Natural killer cell (primary cell): ENCODE results near the gene HOXA1. TPM values are rescaled to one million over a fixed set of nuclear protein-coding genes. Genes with fewer than 3 reads are reported as not detected.

Experiments used
- ATAC-seq, 3 donors: fragments of 150-1000 bp in 2 of 3; fragments of 200-7000 bp in 1 of 3; cut with Tn5 transposase; 1 replicate in 1 of 3; 2 replicates in 2 of 3; pipeline ENCODE4 v1.10.0; 2021; ENCODE audit warnings: mild to moderate bottlenecking in 2 of 3, moderate library complexity in 2 of 3
- DNase-seq, 2 donors: peaks; one replicate each; pipeline versions ENCODE4 v3.0.0 to v3.0.0-alpha.2; 2013 to 2021; ENCODE audit warnings: mixed read lengths in 1 of 2
- H3K27ac ChIP-seq: one replicate; pipeline ENCODE4 v1.5.1; 2013; ENCODE audit warnings: mild to moderate bottlenecking, low read length
- H3K27me3 ChIP-seq: one replicate; pipeline ENCODE4 v1.6.1; 2013; ENCODE audit warnings: low read length; ENCODE audit not compliant: control insufficient read depth, insufficient read depth
- H3K36me3 ChIP-seq: one replicate; pipeline ENCODE4 v1.6.1; 2013; ENCODE audit warnings: low read length; ENCODE audit not compliant: control insufficient read depth, insufficient read depth
- H3K4me1 ChIP-seq: one replicate; pipeline ENCODE4 v1.6.1; 2013; ENCODE audit warnings: low read length; ENCODE audit not compliant: control insufficient read depth, insufficient read depth
- H3K4me3 ChIP-seq: one replicate; pipeline ENCODE4 v1.5.1; 2013; ENCODE audit warnings: low read length
- H3K9me3 ChIP-seq: one replicate; pipeline ENCODE4 v1.6.1; 2013; ENCODE audit warnings: low read length; ENCODE audit not compliant: control insufficient read depth, insufficient read depth
- H3K27ac Mint-ChIP-seq, 2 donors: one replicate each; pipeline ENCODE4 v1.8.0; 2022; ENCODE audit warnings: mild to moderate bottlenecking in 2 of 2, mixed read lengths in 2 of 2, moderate library complexity in 1 of 2
- H3K27me3 Mint-ChIP-seq, 2 donors: one replicate each; pipeline ENCODE4 v1.8.0; 2022; ENCODE audit warnings: low read depth in 2 of 2, mixed read lengths in 2 of 2
- H3K36me3 Mint-ChIP-seq: one replicate; pipeline ENCODE4 v1.8.0; 2022; ENCODE audit warnings: mixed read lengths
- H3K4me1 Mint-ChIP-seq, 2 donors: one replicate each; pipeline ENCODE4 v1.8.0; 2022; ENCODE audit warnings: mixed read lengths in 2 of 2
- H3K4me3 Mint-ChIP-seq: one replicate; pipeline ENCODE4 v1.8.0; 2022; ENCODE audit warnings: mild to moderate bottlenecking, moderate library complexity, mixed read lengths
- H3K9me3 Mint-ChIP-seq, 2 donors: one replicate each; pipeline ENCODE4 v1.8.0; 2022; ENCODE audit warnings: mixed read lengths in 2 of 2
- CTCF ChIP-seq: fragments of 200-600 bp; IDR thresholded peaks from one replicate; pipeline ENCODE4 v1.8.0; 2022; ENCODE audit warnings: antibody characterized with exemption
- WGBS: methylation state at CpG from one replicate; pipeline ENCODE4 v1.1.7; 2013; ENCODE audit warnings: missing lambda C conversion rate; ENCODE audit not compliant: insufficient coverage; 5-methylcytosine and 5-hydroxymethylcytosine counted together
- intact Hi-C: fragments of 100-400 bp; cut with micrococcal nuclease; formaldehyde crosslinking; loops from one replicate; pipeline ENCODE4 v1.14.2; 2022
- total RNA-seq, 4 donors: library from RNA; stranded (reverse); fragments of 120-200 nt in 1 of 4; gene quantifications; one replicate each; pipeline versions ENCODE4 v1.2.3 to v1.2.4, GENCODE V29; 2013 to 2022

HOXA1 gene
- total RNA-seq, 3 donors from 2014 or later (not counting 1 experiment from before 2014, with no cell fraction given), result 0.64 to 1.3 (median 1.1) TPM

GRCh38 chr7:27071622-27072390, 24.0 kb downstream of the HOXA1 start:
- Histone ChIP-seq H3K4me1 (no peaks in the 10 kb centered on the region), H3K4me3 (no peak overlapping the region), H3K27me3 (no peaks in the 10 kb centered on the region), H3K36me3 (no peaks in the 10 kb centered on the region), H3K9me3 (no peaks in the 10 kb centered on the region), H3K27ac (no peak overlapping the region)
- 82% methylated on average over 6 of the region's 6 CpGs for WGBS
- no peaks in the 10 kb centered on the region for H3K9me3 Mint-ChIP-seq
- ATAC-seq (peak in 1 of 3 donors; percentile 83), DNase-seq (no peak)
- no peak for TF ChIP-seq CTCF
- no peak overlapping the region for H3K27ac Mint-ChIP-seq
- H3K4me3 Mint-ChIP-seq, result no peak overlapping the region
- H3K27me3 Mint-ChIP-seq, result peaks cover 9 to 15% of the 10 kb centered on the region in 2 donors
- intact Hi-C loops, result no loop called here
- no peaks in the 10 kb centered on the region for H3K4me1 Mint-ChIP-seq
- H3K36me3 Mint-ChIP-seq, result no peaks in the 10 kb centered on the region

- no peak overlapping the region for H3K27ac ChIP-seq
- TF ChIP-seq CTCF, result no peak
- no peaks in the 10 kb centered on the region for H3K36me3 ChIP-seq
- no peak for DNase-seq
- H3K4me3 ChIP-seq, result no peak overlapping the region
- 92% methylated on average over 1 of the region's 1 CpG for WGBS
- Mint-ChIP-seq H3K27me3 (peaks cover 14 to 17% of the 10 kb centered on the region in 2 donors), H3K36me3 (no peaks in the 10 kb centered on the region), H3K4me1 (no peaks in the 10 kb centered on the region), H3K4me3 (no peak overlapping the region), H3K27ac (no peak overlapping the region), H3K9me3 (no peaks in the 10 kb centered on the region)
- no peaks in the 10 kb centered on the region for H3K4me1 ChIP-seq
- H3K27me3 ChIP-seq, result no peaks in the 10 kb centered on the region
- no peak for ATAC-seq
- H3K9me3 ChIP-seq, result no peaks in the 10 kb centered on the region
- intact Hi-C loops, result no loop called here
Observed at GRCh38 chr7:27068259-27068658, 27.5 kb downstream of the HOXA1 start.

- Histone ChIP-seq H3K4me1 (no peaks in the 10 kb centered on the region), H3K36me3 (no peaks in the 10 kb centered on the region), H3K27me3 (no peaks in the 10 kb centered on the region), H3K9me3 (no peaks in the 10 kb centered on the region), H3K27ac (no peak overlapping the region), H3K4me3 (no peak overlapping the region)
- H3K4me1 Mint-ChIP-seq, result no peaks in the 10 kb centered on the region
- no peak for DNase-seq
- intact Hi-C loops, result no loop called here
- H3K4me3 Mint-ChIP-seq, result no peak overlapping the region
- no peak for ATAC-seq
- 100% methylated on average over 3 of the region's 3 CpGs for WGBS
- no peaks in the 10 kb centered on the region for H3K36me3 Mint-ChIP-seq
- no peak for TF ChIP-seq CTCF
- no peak overlapping the region for H3K27ac Mint-ChIP-seq
- H3K9me3 Mint-ChIP-seq, result no peaks in the 10 kb centered on the region
- peaks cover 14 to 17% of the 10 kb centered on the region in 2 donors for H3K27me3 Mint-ChIP-seq
Observed at GRCh38 chr7:27066148-27066547, 29.7 kb downstream of the HOXA1 start.

GRCh38 chr7:27065709-27066108, 30.1 kb downstream of the HOXA1 start:
- no peaks in the 10 kb centered on the region for H3K9me3 Mint-ChIP-seq
- Histone ChIP-seq H3K4me1 (no peaks in the 10 kb centered on the region), H3K9me3 (no peaks in the 10 kb centered on the region), H3K27me3 (no peaks in the 10 kb centered on the region), H3K4me3 (no peak overlapping the region), H3K27ac (no peak overlapping the region), H3K36me3 (no peaks in the 10 kb centered on the region)
- ATAC-seq (no peak), DNase-seq (no peak)
- H3K27ac Mint-ChIP-seq, result no peak overlapping the region
- no peaks in the 10 kb centered on the region for H3K4me1 Mint-ChIP-seq
- WGBS, result 95% methylated on average over 1 of the region's 2 CpGs
- H3K4me3 Mint-ChIP-seq, result no peak overlapping the region
- intact Hi-C loops, result no loop called here
- TF ChIP-seq CTCF, result no peak
- no peaks in the 10 kb centered on the region for H3K36me3 Mint-ChIP-seq
- peaks cover 18 to 22% of the 10 kb centered on the region in 2 donors for H3K27me3 Mint-ChIP-seq
